ENCODE results near the gene TPST1. TPM values are rescaled to one million over a fixed set of nuclear protein-coding genes. Genes with fewer than 3 reads are reported as not detected.
A peak's percentile ranks its signal among the peaks of the same experiment; 100 is the strongest.
"Not testable (repeated sequence)": the region's sequence is repeated elsewhere in the genome, so short reads cannot be mapped to it uniquely, and the experiment has no call there.

TPST1 gene
- total RNA-seq, 1 experiment from 2014 or later, result 53.2 TPM

GRCh38 chr7:66227808-66228207, 22.7 kb downstream of the TPST1 start:
- no peak for DNase-seq (ENCODE audit: low read depth)
- in situ Hi-C loops (cut with HindIII; ENCODE audit: low pct_unique_long_range_greater_than_20kb, low sequenced_read_pairs), result no loop called here

- DNase-seq (ENCODE audit: low read depth); in situ Hi-C loops (cut with HindIII; ENCODE audit: low pct_unique_long_range_greater_than_20kb, low sequenced_read_pairs): not testable (repeated sequence)
Observed at GRCh38 chr7:66231326-66232216, 26.4 kb downstream of the TPST1 start.

- no peak for DNase-seq (ENCODE audit: low read depth)
- in situ Hi-C loops (cut with HindIII; ENCODE audit: low pct_unique_long_range_greater_than_20kb, low sequenced_read_pairs), result no loop called here
Observed at GRCh38 chr7:66233638-66234037, 28.5 kb downstream of the TPST1 start.

GRCh38 chr7:66236713-66237303, 31.7 kb downstream of the TPST1 start:
- no peak for DNase-seq (ENCODE audit: low read depth)
- in situ Hi-C loops (cut with HindIII; ENCODE audit: low pct_unique_long_range_greater_than_20kb, low sequenced_read_pairs), result no loop called here

DNA sequence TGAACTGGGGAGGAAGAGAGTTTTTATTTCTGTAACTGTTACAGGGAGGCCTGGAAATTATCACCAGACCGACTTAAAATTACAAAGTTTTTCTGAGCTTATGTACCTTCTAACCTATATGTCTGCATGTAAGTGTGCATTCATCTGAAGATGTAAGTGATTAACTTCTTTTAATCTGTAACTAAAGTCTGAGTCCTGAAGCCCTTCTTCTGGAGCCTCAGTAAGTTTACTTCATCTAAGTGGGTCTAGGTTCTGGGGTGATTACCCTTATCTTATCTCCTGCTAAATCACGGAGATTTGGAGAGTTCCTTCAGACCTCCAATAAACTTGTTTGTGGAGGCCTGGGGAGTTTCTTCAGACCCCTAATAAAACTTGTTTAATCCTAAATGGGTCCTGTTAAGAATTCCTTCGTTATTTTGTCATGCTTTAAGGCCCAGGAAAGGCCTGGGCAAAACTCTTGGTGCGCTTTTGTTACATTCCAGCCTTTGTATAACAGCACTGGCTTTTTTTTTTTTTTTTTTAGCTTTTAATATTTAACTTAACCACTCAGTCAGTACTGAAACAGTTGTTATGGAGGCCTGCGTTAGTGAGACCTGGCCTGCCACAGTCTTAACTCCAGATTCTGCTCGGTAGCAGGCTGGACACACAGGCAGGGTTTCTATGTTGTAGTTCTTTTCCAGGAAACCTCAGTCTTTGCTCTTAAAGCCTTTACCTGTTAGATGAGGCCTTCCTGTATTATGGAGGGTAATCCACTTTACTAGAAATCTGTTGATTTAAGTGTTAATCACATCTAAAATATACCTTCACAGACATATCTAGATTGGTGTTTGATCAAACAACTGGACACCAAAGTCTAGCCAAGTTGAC, 33.0 kb downstream of the TPST1 start:
- DNase-seq (ENCODE audit: low read depth), result peak; percentile 79
- in situ Hi-C loops (cut with HindIII; ENCODE audit: low pct_unique_long_range_greater_than_20kb, low sequenced_read_pairs), result no loop called here

DNA sequence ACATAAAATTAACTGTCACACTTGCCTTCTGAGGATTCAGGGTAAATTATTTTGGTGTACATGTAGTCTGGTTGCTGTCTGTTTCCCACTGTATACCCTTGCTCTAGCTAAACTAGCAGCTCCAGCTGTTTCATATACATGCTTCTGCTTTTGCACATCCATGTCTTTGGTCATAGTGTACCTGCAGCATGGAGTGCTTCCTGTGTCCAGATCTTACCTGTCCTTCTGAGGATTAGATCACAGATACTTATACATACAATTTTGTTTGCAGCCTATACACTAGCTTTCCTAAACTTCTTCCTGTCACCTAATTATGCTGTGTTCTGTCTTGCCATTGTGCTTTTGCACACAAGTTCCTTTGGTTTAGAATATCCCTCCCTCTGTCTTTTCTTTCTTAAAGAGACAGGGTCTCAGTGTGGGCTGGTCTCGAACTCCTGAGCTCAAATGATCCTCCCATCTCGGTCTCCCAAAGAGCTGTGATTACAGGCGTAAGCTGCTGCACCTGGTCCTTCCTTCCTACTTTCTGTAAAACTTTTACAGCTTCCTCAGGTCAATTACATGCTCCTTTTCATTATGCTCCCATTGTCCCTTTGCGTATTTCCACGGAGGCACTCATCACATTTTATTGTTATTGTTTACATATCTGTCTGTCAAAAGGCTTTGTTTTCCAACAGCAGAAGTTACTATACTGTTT, 33.8 kb downstream of the TPST1 start:
- DNase-seq (ENCODE audit: low read depth), result no peak
- in situ Hi-C loops (cut with HindIII; ENCODE audit: low pct_unique_long_range_greater_than_20kb, low sequenced_read_pairs), result no loop called here

DNA sequence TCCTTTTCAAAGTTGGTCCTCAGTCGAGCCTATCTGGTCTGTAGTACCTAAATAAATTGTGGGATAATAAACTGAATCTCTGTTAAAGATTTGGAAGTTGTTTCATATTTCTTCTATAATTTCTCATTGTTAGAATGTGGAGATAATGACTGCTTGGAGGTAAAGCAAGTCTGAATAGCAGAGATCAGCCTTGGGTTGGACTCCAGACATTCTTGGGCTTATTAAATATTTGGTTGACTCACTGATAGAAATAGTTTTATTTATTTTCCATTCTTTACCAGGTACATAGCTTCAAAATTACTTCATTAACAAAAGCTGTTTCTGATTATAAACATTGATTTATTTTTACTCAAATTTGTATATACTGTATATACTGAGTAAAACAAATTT, 34.3 kb downstream of the TPST1 start:
- in situ Hi-C loops (cut with HindIII; ENCODE audit: low pct_unique_long_range_greater_than_20kb, low sequenced_read_pairs), result no loop called here
- DNase-seq (ENCODE audit: low read depth), result no peak

- no peak for DNase-seq (ENCODE audit: low read depth)
- in situ Hi-C loops (cut with HindIII; ENCODE audit: low pct_unique_long_range_greater_than_20kb, low sequenced_read_pairs), result no loop called here
Observed at GRCh38 chr7:66245008-66245407, 39.9 kb downstream of the TPST1 start.

DNA sequence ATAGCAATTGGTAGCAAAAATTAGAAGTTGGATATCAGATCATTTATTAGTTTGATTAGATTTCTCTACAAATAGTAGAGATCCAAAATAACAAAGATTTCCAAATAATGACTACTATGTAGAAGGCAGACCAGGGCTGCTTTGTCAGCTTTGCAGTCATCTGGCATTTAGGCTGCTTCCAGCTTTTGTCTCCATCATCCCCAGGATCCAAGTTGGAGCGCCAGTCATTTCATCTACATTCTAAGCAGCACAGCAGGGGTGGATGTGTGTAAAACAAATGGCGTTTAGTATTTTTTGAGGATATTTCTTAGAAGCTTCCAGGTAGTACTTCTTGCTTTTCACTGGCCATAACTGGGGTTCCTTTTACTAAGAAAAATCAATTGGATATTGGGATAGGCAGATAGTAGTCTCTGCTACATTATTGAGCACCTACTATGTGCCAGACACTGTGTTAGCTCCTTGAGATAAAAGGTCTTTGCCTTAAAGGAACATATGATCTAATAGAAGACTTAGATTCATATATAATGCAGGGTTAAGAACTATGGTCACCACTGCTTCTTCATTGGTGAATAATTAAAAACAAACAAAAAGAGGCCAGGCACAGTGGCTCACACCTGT, 41.5 kb downstream of the TPST1 start:
- no peak for DNase-seq (ENCODE audit: low read depth)
- in situ Hi-C loops (cut with HindIII; ENCODE audit: low pct_unique_long_range_greater_than_20kb, low sequenced_read_pairs), result no loop called here

GRCh38 chr7:66247380-66248078, 42.4 kb downstream of the TPST1 start:
- in situ Hi-C loops (cut with HindIII; ENCODE audit: low pct_unique_long_range_greater_than_20kb, low sequenced_read_pairs), result no loop called here
- peak; percentile 59 for DNase-seq (ENCODE audit: low read depth)

GRCh38 chr7:66250711-66251110, 45.6 kb downstream of the TPST1 start:
- in situ Hi-C loops (cut with HindIII; ENCODE audit: low pct_unique_long_range_greater_than_20kb, low sequenced_read_pairs), result no loop called here
- peak; percentile 73 for DNase-seq (ENCODE audit: low read depth)

DNA sequence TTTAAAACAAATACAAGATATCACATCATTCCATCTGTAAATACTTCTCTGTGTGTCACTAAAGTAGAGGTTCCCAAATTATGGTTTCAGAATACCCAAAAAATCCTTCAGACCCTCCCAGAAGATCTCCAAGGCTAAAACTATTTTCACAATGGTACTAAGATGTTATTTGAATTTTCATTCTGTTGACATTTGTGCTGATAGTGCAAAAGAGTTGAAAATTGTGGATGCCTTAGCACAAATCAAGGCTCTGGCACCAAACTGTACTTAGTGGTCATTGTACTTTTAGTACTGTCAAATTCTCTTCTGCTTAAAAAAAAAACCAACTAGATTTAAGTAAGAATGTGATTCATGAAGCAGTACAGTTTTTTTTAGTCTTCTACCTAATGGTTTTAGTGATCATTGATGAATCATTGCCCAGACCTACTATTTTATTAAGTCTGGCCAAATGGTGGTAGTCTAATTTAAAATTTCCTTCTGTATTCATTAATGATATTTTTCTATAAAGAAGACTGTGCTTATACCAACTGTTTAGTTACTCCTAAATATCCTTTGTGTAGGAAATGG, 50.5 kb downstream of the TPST1 start:
- DNase-seq (ENCODE audit: low read depth), result no peak

GRCh38 chr7:66256281-66256680, 51.1 kb downstream of the TPST1 start:
- in situ Hi-C loops (cut with HindIII; ENCODE audit: low pct_unique_long_range_greater_than_20kb, low sequenced_read_pairs), result no loop called here
- DNase-seq (ENCODE audit: low read depth), result no peak

More for the DNA sequence above, 50.5 kb downstream of the TPST1 start:
- in situ Hi-C loops (cut with HindIII; ENCODE audit: low pct_unique_long_range_greater_than_20kb, low sequenced_read_pairs), result no loop called here

GRCh38 chr7:66257481-66257880, 52.3 kb downstream of the TPST1 start:
- in situ Hi-C loops (cut with HindIII; ENCODE audit: low pct_unique_long_range_greater_than_20kb, low sequenced_read_pairs), result no loop called here
- DNase-seq (ENCODE audit: low read depth), result no peak

- no peak for DNase-seq (ENCODE audit: low read depth)
- in situ Hi-C loops (cut with HindIII; ENCODE audit: low pct_unique_long_range_greater_than_20kb, low sequenced_read_pairs), result no loop called here
Observed at GRCh38 chr7:66258409-66258808, 53.3 kb downstream of the TPST1 start.

DNA sequence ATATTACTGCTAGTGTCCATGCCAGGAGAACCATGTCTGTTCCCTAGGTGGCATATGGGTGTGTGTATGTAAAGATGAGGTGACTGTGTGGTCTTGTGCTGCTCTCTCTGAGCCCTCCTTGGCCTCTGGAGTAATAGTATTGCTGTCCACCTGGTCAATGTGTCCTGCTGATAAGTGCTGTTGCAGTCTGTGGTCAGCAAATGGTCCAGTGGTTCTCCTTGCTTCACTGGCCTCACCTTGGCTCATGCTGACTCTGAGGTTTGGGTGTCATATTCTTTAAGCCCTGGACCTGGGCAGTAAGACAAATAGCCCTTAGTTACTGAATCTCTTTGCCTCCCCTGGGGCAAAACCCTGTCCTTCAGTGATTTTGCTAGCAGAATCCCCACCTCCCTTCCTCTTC, 56.8 kb downstream of the TPST1 start:
- peak; percentile 89 for DNase-seq (ENCODE audit: low read depth)
- in situ Hi-C loops (cut with HindIII; ENCODE audit: low pct_unique_long_range_greater_than_20kb, low sequenced_read_pairs), result no loop called here

DNA sequence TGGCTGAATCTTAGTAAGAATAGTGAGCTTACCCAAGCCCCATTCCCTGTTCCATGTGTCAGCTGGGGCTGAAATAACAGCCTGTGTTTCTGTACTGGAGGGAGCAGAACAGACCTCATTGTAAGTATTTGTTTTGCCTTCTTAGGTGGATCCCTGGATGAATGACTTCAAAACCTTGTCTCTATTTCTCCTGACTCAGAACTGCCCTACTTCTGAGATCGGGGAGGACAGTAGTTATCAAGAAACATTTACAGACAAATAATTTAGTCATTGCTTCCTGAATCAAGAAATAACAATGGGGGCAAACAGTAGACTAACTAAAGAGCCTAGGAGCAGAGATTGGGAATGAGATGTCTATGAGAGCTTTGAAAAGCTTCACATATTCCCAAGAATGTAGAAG, 58.8 kb downstream of the TPST1 start:
- in situ Hi-C loops (cut with HindIII; ENCODE audit: low pct_unique_long_range_greater_than_20kb, low sequenced_read_pairs), result no loop called here
- no peak for DNase-seq (ENCODE audit: low read depth)
